HepG2 (cell line): ENCODE results near the gene VDAC2. TPM values are rescaled to one million over a fixed set of nuclear protein-coding genes. Genes with fewer than 3 reads are reported as not detected.
A peak's percentile ranks its signal among the peaks of the same experiment; 100 is the strongest.

Experiments used
- ARNT2 ChIP-seq: sonication (generic); formaldehyde crosslinking; IDR thresholded peaks from 2 replicates; pipeline ENCODE4 v1.8.0; 2022; ENCODE audit warnings: mild to moderate bottlenecking, low read depth, missing genetic modification reagents, moderate library complexity
- EEA1 ChIP-seq: sonication (generic); formaldehyde crosslinking; IDR thresholded peaks from 2 replicates; pipeline ENCODE4 v1.5.1; 2020; ENCODE audit warnings: mild to moderate bottlenecking, missing genetic modification reagents, borderline replicate concordance
- HNRNPL ChIP-seq: fragments of 200-400 bp; formaldehyde crosslinking; IDR thresholded peaks from 2 replicates; pipeline ENCODE4 v1.6.1; 2017; ENCODE audit warnings: mild to moderate bottlenecking, low read depth, low read length
- JUNB ChIP-seq: sonication (generic); formaldehyde crosslinking; IDR thresholded peaks from 2 replicates; pipeline ENCODE4 v1.8.0; 2022; ENCODE audit warnings: missing genetic modification reagents, mild to moderate bottlenecking, borderline replicate concordance
- LCORL ChIP-seq, 2 experiments: fragments of 450-650 bp in 1 of 2; sonication (generic) in 1 of 2; formaldehyde crosslinking in 1 of 2; IDR thresholded peaks; 2 replicates each; pipeline versions ENCODE4 v1.5.0 to v1.6.1; 2017 to 2020; ENCODE audit warnings: antibody characterized with exemption in 1 of 2, missing genetic modification reagents in 1 of 2
- MYNN ChIP-seq: sonication (generic); formaldehyde crosslinking; IDR thresholded peaks from 2 replicates; pipeline ENCODE4 v1.4.0; 2020; ENCODE audit warnings: mild to moderate bottlenecking, low read depth, missing genetic modification reagents
- NFATC3 ChIP-seq: sonication (generic); formaldehyde crosslinking; IDR thresholded peaks from 2 replicates; pipeline ENCODE4 v1.5.1; 2020; ENCODE audit warnings: mild to moderate bottlenecking, missing genetic modification reagents
- NFKBIZ ChIP-seq: IDR thresholded peaks from 2 replicates; pipeline ENCODE4 v1.6.1; 2018; ENCODE audit warnings: missing genetic modification reagents, missing compliant biosample characterization
- RARG ChIP-seq: sonication (generic); formaldehyde crosslinking; IDR thresholded peaks from 2 replicates; pipeline ENCODE4 v1.4.0; 2020; ENCODE audit warnings: low read depth, mild to moderate bottlenecking, missing genetic modification reagents
- SMYD3 ChIP-seq: sonication (generic); formaldehyde crosslinking; IDR thresholded peaks from 2 replicates; pipeline ENCODE4 v1.8.1; 2023; ENCODE audit warnings: mild to moderate bottlenecking, missing genetic modification reagents
- TEAD3 ChIP-seq: optimal IDR thresholded peaks from 2 replicates; pipeline ENCODE3; 2016; ENCODE audit warnings: borderline replicate concordance
- ZBTB7A ChIP-seq: sonication (generic); formaldehyde crosslinking; IDR thresholded peaks from 2 replicates; pipeline ENCODE4 v1.8.0; 2022; ENCODE audit warnings: mild to moderate bottlenecking, missing genetic modification reagents
- ZNF10 ChIP-seq: sonication (generic); formaldehyde crosslinking; IDR thresholded peaks from 2 replicates; pipeline ENCODE4 v1.4.0; 2020; ENCODE audit warnings: mild to moderate bottlenecking, low read depth, missing genetic modification reagents, borderline replicate concordance
- ZNF124 ChIP-seq: sonication (generic); formaldehyde crosslinking; IDR thresholded peaks from 2 replicates; pipeline ENCODE4 v1.4.0; 2020; ENCODE audit warnings: missing genetic modification reagents
- ZNF546 ChIP-seq: sonication (generic); formaldehyde crosslinking; conservative IDR thresholded peaks from 2 replicates; pipeline ENCODE4 v1.8.1; 2023; ENCODE audit warnings: mild to moderate bottlenecking, missing genetic modification reagents
- polyA plus RNA-seq, 8 experiments: library from polyadenylated mRNA; depleted of rRNA in 3 of 8; stranded (reverse) in 7 of 8; unstranded in 1 of 8; fragments of >200 nt; fragmentation: Illumina TruSeq in 4 of 8; extraction: Trizol in 4 of 8; gene quantifications; 2 replicates each; pipeline versions ENCODE4 v1.2.1 to v1.2.3, GENCODE V29; 2011 to 2016; ENCODE audit warnings: low read depth in 4 of 8, missing spikeins in 1 of 8, mixed read lengths in 1 of 8; ENCODE audit not compliant: insufficient read depth in 1 of 8
- total RNA-seq, 5 experiments: library from RNA; depleted of rRNA; stranded (reverse); fragments of >200 nt; fragmentation: Illumina TruSeq; extraction: Trizol; gene quantifications; 2 replicates each; pipeline ENCODE4 v1.2.3, GENCODE V29; 2016; ENCODE audit warnings: low read depth in 1 of 5
- TF ChIP-seq, protein P1 (sequence below): sonication (generic); formaldehyde crosslinking; IDR thresholded peaks from 2 replicates; pipeline ENCODE4 v1.8.1; 2023; ENCODE audit warnings: missing genetic modification reagents, inconsistent platforms, borderline replicate concordance
- TF ChIP-seq, protein P2 (sequence below): sonication (generic); formaldehyde crosslinking; IDR thresholded peaks from 2 replicates; pipeline ENCODE4 v1.8.0; 2022; ENCODE audit warnings: missing genetic modification reagents, low read depth, mild to moderate bottlenecking, borderline replicate concordance
- TF ChIP-seq, protein P3 (sequence below): sonication (generic); formaldehyde crosslinking; IDR thresholded peaks from 2 replicates; pipeline ENCODE4 v1.4.0; 2020; ENCODE audit warnings: missing genetic modification reagents, borderline replicate concordance
- TF ChIP-seq, protein P4 (sequence below): sonication (generic); formaldehyde crosslinking; IDR thresholded peaks from 2 replicates; pipeline ENCODE4 v1.8.0; 2022; ENCODE audit warnings: mild to moderate bottlenecking, missing genetic modification reagents, moderate library complexity
- TF ChIP-seq, protein P5 (sequence below): sonication (generic); formaldehyde crosslinking; IDR thresholded peaks from 2 replicates; pipeline ENCODE4 v1.5.0; 2020; ENCODE audit warnings: missing genetic modification reagents

The VDAC2 gene
- total and polyA plus RNA-seq, 2 of the 13 experiments (the other 11 are each of a cell fraction or from before 2014, with no cell fraction given) = 67.9 to 222 TPM

DNA sequence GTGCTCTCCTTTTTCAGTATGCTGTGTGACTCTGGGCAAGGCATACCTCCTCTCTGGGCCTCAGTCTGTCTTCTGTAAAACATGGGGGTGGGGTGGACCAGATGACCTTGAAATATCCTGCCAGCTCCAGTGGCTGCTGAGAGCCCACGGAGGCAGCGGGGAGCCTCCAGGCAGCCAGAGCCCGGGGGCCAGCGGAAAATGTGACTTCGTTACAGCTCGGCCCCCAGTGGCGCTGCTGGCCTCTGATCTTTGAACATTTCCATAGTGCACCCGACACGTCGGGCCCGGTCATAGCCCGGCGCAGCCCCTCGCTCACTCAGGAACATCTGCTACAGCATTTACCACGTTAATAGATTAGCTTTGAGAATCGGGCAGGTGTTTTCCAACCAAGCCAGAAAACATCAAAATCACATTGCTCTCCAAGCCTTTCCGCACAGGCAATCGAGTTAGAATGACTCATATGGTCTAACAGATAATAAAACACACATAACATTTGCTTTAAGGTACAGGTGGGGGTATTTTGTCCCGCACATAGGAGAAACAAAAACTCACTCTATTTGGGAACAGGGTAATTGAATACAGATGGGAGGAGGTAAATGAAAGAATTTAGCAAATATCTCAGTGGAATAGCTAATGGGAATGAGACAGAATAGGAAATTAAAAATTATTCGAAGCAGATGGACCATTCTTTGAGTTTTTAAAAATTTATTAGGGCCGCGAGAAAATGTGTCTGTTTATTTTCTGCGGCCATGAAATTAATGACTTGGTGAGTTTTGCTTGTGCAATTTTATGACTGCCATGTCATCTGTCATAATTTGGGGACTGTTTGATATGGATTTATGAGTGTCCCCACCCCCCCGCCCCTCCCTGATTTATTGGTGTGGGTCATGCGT is 51.5 kb downstream of the VDAC2 start (continued):
- TF ChIP-seq ARNT2 (no peak; the same call in 1 of the 2 replicates), TEAD3 (no peak), ZNF546 (CRISPR knock-in tag) (no peak), MYNN (CRISPR knock-in tag) (no peak), ZBTB7A (CRISPR knock-in tag) (no peak), SMYD3 (CRISPR knock-in tag) (no peak), RARG (CRISPR knock-in tag) (no peak), ZNF10 (CRISPR knock-in tag) (no peak), NFATC3 (CRISPR knock-in tag) (no peak), JUNB (CRISPR knock-in tag) (no peak), NFKBIZ (CRISPR knock-in tag) (no peak), LCORL (IDR thresholded peaks at IDR 0.05) (no peak), LCORL (CRISPR knock-in tag; IDR thresholded peaks at IDR 0.05) (peak; percentile 21; the same call in 1 of the 2 replicates), HNRNPL (no peak), ZNF124 (CRISPR knock-in tag) (no peak), EEA1 (CRISPR knock-in tag) (no peak)
- TF ChIP-seq, protein P1, sequence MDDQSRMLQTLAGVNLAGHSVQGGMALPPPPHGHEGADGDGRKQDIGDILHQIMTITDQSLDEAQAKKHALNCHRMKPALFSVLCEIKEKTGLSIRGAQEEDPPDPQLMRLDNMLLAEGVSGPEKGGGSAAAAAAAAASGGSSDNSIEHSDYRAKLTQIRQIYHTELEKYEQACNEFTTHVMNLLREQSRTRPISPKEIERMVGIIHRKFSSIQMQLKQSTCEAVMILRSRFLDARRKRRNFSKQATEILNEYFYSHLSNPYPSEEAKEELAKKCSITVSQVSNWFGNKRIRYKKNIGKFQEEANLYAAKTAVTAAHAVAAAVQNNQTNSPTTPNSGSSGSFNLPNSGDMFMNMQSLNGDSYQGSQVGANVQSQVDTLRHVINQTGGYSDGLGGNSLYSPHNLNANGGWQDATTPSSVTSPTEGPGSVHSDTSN = no peak
- TF ChIP-seq, protein P2, sequence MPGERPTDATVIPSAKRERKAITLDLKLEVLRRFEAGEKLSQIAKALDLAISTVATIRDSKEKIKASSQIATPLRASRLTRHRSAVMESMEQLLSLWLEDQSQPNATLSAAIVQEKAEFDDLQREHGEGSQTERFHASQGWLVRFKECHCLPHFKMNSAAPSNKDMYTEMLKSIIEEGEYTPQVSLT = no peak
- TF ChIP-seq, protein P3, sequence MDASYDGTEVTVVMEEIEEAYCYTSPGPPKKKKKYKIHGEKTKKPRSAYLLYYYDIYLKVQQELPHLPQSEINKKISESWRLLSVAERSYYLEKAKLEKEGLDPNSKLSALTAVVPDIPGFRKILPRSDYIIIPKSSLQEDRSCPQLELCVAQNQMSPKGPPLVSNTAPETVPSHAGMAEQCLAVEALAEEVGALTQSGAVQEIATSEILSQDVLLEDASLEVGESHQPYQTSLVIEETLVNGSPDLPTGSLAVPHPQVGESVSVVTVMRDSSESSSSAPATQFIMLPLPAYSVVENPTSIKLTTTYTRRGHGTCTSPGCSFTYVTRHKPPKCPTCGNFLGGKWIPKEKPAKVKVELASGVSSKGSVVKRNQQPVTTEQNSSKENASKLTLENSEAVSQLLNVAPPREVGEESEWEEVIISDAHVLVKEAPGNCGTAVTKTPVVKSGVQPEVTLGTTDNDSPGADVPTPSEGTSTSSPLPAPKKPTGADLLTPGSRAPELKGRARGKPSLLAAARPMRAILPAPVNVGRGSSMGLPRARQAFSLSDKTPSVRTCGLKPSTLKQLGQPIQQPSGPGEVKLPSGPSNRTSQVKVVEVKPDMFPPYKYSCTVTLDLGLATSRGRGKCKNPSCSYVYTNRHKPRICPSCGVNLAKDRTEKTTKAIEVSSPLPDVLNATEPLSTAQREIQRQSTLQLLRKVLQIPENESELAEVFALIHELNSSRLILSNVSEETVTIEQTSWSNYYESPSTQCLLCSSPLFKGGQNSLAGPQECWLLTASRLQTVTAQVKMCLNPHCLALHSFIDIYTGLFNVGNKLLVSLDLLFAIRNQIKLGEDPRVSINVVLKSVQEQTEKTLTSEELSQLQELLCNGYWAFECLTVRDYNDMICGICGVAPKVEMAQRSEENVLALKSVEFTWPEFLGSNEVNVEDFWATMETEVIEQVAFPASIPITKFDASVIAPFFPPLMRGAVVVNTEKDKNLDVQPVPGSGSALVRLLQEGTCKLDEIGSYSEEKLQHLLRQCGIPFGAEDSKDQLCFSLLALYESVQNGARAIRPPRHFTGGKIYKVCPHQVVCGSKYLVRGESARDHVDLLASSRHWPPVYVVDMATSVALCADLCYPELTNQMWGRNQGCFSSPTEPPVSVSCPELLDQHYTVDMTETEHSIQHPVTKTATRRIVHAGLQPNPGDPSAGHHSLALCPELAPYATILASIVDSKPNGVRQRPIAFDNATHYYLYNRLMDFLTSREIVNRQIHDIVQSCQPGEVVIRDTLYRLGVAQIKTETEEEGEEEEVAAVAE (CRISPR knock-in tag) = no peak
- TF ChIP-seq, protein P4, sequence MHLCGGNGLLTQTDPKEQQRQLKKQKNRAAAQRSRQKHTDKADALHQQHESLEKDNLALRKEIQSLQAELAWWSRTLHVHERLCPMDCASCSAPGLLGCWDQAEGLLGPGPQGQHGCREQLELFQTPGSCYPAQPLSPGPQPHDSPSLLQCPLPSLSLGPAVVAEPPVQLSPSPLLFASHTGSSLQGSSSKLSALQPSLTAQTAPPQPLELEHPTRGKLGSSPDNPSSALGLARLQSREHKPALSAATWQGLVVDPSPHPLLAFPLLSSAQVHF (CRISPR knock-in tag) = no peak
- TF ChIP-seq, protein P5, sequence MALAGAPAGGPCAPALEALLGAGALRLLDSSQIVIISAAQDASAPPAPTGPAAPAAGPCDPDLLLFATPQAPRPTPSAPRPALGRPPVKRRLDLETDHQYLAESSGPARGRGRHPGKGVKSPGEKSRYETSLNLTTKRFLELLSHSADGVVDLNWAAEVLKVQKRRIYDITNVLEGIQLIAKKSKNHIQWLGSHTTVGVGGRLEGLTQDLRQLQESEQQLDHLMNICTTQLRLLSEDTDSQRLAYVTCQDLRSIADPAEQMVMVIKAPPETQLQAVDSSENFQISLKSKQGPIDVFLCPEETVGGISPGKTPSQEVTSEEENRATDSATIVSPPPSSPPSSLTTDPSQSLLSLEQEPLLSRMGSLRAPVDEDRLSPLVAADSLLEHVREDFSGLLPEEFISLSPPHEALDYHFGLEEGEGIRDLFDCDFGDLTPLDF (CRISPR knock-in tag) = no peak
